HepG2 (cell line): ENCODE data around the gene ZNF174. TPM values are rescaled to one million over a fixed set of nuclear protein-coding genes. Genes with fewer than 3 reads are reported as not detected.

ENCODE experiments used
- ATF7-NPFF ChIP-seq: sonication (generic); formaldehyde crosslinking; IDR thresholded peaks from 2 replicates; pipeline ENCODE4 v1.8.1; 2023; ENCODE audit warnings: mild to moderate bottlenecking, low read depth, missing genetic modification reagents, moderate library complexity
- ATRX ChIP-seq: sonication (generic); formaldehyde crosslinking; IDR thresholded peaks from 2 replicates; pipeline ENCODE4 v1.4.0; 2020; ENCODE audit warnings: missing genetic modification reagents, borderline replicate concordance
- CHD2 ChIP-seq: IDR thresholded peaks from 2 replicates; pipeline ENCODE4 v1.6.1; 2011; ENCODE audit warnings: low read depth, low read length, improper control_type of control experiment
- DMAP1 ChIP-seq: IDR thresholded peaks from 2 replicates; pipeline ENCODE4 v1.6.1; 2016
- HMG20A ChIP-seq: IDR thresholded peaks from 2 replicates; pipeline ENCODE4 v1.6.1; 2016; ENCODE audit warnings: borderline replicate concordance
- HNRNPK ChIP-seq: fragments of 200-400 bp; formaldehyde crosslinking; IDR thresholded peaks from 2 replicates; pipeline ENCODE4 v1.6.1; 2018; ENCODE audit warnings: low read length, low read depth, moderate library complexity, mild to moderate bottlenecking; ENCODE audit not compliant: poor library complexity, severe bottlenecking
- HOXA5 ChIP-seq: sonication (generic); formaldehyde crosslinking; IDR thresholded peaks from 2 replicates; pipeline ENCODE4 v1.4.0; 2020; ENCODE audit warnings: missing genetic modification reagents
- KAT7 ChIP-seq: IDR thresholded peaks from 2 replicates; pipeline ENCODE4 v1.6.1; 2018; ENCODE audit warnings: borderline replicate concordance, missing compliant biosample characterization
- KLF6 ChIP-seq: IDR thresholded peaks from 2 replicates; pipeline ENCODE4 v1.8.0; 2016; ENCODE audit warnings: missing biosample characterization, missing genetic modification reagents
- MBNL3 ChIP-seq: fragments of 250-450 bp; sonication (Bioruptor Pico); conservative IDR thresholded peaks from 2 replicates; pipeline ENCODE4 v1.8.0; 2022; ENCODE audit warnings: mild to moderate bottlenecking, inconsistent platforms
- MED1 ChIP-seq: sonication (generic); formaldehyde crosslinking; IDR thresholded peaks from 2 replicates; pipeline ENCODE4 v1.4.0; 2020; ENCODE audit warnings: missing genetic modification reagents
- SMAD9 ChIP-seq: sonication (generic); formaldehyde crosslinking; IDR thresholded peaks from 2 replicates; pipeline ENCODE4 v1.5.1; 2020; ENCODE audit warnings: mild to moderate bottlenecking, missing genetic modification reagents
- SP5 ChIP-seq: IDR thresholded peaks from 2 replicates; pipeline ENCODE4 v1.6.1; 2016; ENCODE audit warnings: low read depth, borderline replicate concordance
- STAT5B ChIP-seq: sonication (generic); formaldehyde crosslinking; IDR thresholded peaks from 2 replicates; pipeline ENCODE4 v1.4.0; 2020; ENCODE audit warnings: missing genetic modification reagents
- TEAD3 ChIP-seq: optimal IDR thresholded peaks from 2 replicates; pipeline ENCODE3; 2016; ENCODE audit warnings: borderline replicate concordance
- ZKSCAN8 ChIP-seq: IDR thresholded peaks from 2 replicates; pipeline ENCODE4 v1.6.1; 2016; ENCODE audit warnings: borderline replicate concordance, missing genetic modification reagents, missing compliant biosample characterization
- ZNF138 ChIP-seq: sonication (generic); formaldehyde crosslinking; IDR thresholded peaks from 2 replicates; pipeline ENCODE4 v1.5.0; 2020; ENCODE audit warnings: mild to moderate bottlenecking, low read depth, missing genetic modification reagents
- ZNF205 ChIP-seq: IDR thresholded peaks from 2 replicates; pipeline ENCODE4 v1.6.1; 2018; ENCODE audit warnings: missing biosample characterization, missing genetic modification reagents
- ZNF615 ChIP-seq: sonication (generic); formaldehyde crosslinking; IDR thresholded peaks from 2 replicates; pipeline ENCODE4 v1.5.0; 2020; ENCODE audit warnings: mild to moderate bottlenecking, missing genetic modification reagents, borderline replicate concordance
- ZNF788 ChIP-seq: sonication (generic); formaldehyde crosslinking; IDR thresholded peaks from 2 replicates; pipeline ENCODE4 v1.5.0; 2020; ENCODE audit warnings: mild to moderate bottlenecking, missing genetic modification reagents, borderline replicate concordance
- ZNF790 ChIP-seq: sonication (generic); formaldehyde crosslinking; IDR thresholded peaks from 2 replicates; pipeline ENCODE4 v1.8.0; 2022; ENCODE audit warnings: missing genetic modification reagents, mild to moderate bottlenecking, borderline replicate concordance
- ZNF816 ChIP-seq: sonication (generic); formaldehyde crosslinking; IDR thresholded peaks from 2 replicates; pipeline ENCODE4 v1.8.0; 2022; ENCODE audit warnings: missing genetic modification reagents, mild to moderate bottlenecking, borderline replicate concordance
- polyA plus RNA-seq, 8 experiments: library from polyadenylated mRNA; depleted of rRNA in 3 of 8; stranded (reverse) in 7 of 8; unstranded in 1 of 8; fragments of >200 nt; fragmentation: Illumina TruSeq in 4 of 8; extraction: Trizol in 4 of 8; gene quantifications; 2 replicates each; pipeline versions ENCODE4 v1.2.1 to v1.2.3, GENCODE V29; 2011 to 2016; ENCODE audit warnings: low read depth in 4 of 8, missing spikeins in 1 of 8, mixed read lengths in 1 of 8; ENCODE audit not compliant: insufficient read depth in 1 of 8
- total RNA-seq, 5 experiments: library from RNA; depleted of rRNA; stranded (reverse); fragments of >200 nt; fragmentation: Illumina TruSeq; extraction: Trizol; gene quantifications; 2 replicates each; pipeline ENCODE4 v1.2.3, GENCODE V29; 2016; ENCODE audit warnings: low read depth in 1 of 5
- TF ChIP-seq, protein P1 (sequence below): sonication (generic); formaldehyde crosslinking; IDR thresholded peaks from 2 replicates; pipeline ENCODE4 v1.9.0; 2021; ENCODE audit warnings: missing genetic modification reagents, mild to moderate bottlenecking, borderline replicate concordance
- TF ChIP-seq, protein P2 (sequence below): fragments of 450-650 bp; IDR thresholded peaks from 2 replicates; pipeline ENCODE4 v1.6.1; 2017
- TF ChIP-seq, protein P3 (sequence below): sonication (generic); formaldehyde crosslinking; IDR thresholded peaks from 2 replicates; pipeline ENCODE4 v1.4.0; 2020; ENCODE audit warnings: missing genetic modification reagents
- TF ChIP-seq, protein P4 (sequence below), 2 experiments: sonication (generic) in 1 of 2; formaldehyde crosslinking in 1 of 2; IDR thresholded peaks; 2 replicates each; pipeline versions ENCODE4 v1.5.1 to v1.6.1; 2011 to 2020; ENCODE audit warnings: borderline replicate concordance in 1 of 2, low read depth in 1 of 2, low read length in 1 of 2, mild to moderate bottlenecking in 1 of 2, missing genetic modification reagents in 1 of 2, moderate library complexity in 1 of 2

The ZNF174 gene
- total and polyA plus RNA-seq, 2 of the 13 experiments (the other 11 are each of a cell fraction or from before 2014, with no cell fraction given): 8.3 to 10.6 TPM

DNA sequence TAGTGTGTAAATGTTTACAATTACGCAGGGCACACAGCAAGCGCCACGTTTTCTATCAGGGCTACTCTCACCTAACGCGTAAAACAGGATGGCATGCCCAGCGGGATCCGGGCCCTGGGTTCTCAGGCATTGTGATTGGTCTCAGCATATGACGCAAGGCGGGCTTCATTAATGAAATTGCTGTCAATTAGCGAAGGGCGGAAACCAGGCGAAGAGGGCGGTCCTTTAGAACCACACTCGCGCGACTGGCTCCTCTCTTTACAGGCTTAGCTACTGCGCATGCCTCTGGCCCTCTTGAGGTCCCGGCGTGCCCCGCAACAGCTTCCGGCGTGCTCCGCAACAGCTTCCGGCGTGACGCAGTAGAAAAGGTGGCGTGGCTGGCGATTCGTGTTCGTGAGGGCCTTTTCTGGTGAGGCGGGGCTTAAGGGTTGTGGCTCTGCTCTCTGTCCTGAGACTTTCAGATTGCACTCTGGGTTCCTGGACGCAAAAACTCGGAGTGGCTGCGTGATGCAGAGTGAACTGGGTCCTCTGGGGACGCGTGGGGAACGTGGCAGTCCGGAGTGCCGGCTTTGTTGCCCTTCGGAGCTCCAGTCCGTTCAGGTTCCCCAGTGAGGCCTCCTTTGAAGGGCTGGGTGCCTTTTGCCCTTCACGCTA lies 36.1 kb upstream of the ZNF174 start (continued):
- TF ChIP-seq SMAD9 (CRISPR knock-in tag): no peak
- TF ChIP-seq, protein P1, sequence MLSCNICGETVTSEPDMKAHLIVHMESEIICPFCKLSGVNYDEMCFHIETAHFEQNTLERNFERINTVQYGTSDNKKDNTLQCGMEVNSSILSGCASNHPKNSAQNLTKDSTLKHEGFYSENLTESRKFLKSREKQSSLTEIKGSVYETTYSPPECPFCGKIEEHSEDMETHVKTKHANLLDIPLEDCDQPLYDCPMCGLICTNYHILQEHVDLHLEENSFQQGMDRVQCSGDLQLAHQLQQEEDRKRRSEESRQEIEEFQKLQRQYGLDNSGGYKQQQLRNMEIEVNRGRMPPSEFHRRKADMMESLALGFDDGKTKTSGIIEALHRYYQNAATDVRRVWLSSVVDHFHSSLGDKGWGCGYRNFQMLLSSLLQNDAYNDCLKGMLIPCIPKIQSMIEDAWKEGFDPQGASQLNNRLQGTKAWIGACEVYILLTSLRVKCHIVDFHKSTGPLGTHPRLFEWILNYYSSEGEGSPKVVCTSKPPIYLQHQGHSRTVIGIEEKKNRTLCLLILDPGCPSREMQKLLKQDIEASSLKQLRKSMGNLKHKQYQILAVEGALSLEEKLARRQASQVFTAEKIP (CRISPR knock-in tag): no peak
- TF ChIP-seq, protein P2, sequence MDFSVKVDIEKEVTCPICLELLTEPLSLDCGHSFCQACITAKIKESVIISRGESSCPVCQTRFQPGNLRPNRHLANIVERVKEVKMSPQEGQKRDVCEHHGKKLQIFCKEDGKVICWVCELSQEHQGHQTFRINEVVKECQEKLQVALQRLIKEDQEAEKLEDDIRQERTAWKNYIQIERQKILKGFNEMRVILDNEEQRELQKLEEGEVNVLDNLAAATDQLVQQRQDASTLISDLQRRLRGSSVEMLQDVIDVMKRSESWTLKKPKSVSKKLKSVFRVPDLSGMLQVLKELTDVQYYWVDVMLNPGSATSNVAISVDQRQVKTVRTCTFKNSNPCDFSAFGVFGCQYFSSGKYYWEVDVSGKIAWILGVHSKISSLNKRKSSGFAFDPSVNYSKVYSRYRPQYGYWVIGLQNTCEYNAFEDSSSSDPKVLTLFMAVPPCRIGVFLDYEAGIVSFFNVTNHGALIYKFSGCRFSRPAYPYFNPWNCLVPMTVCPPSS: no peak
- no peak for TF ChIP-seq HMG20A (CRISPR knock-in tag)
- no peak for TF ChIP-seq KLF6 (CRISPR knock-in tag)
- peak; percentile 69; the same call in 1 of the 2 replicates for TF ChIP-seq DMAP1 (CRISPR knock-in tag)
- TF ChIP-seq, protein P3, sequence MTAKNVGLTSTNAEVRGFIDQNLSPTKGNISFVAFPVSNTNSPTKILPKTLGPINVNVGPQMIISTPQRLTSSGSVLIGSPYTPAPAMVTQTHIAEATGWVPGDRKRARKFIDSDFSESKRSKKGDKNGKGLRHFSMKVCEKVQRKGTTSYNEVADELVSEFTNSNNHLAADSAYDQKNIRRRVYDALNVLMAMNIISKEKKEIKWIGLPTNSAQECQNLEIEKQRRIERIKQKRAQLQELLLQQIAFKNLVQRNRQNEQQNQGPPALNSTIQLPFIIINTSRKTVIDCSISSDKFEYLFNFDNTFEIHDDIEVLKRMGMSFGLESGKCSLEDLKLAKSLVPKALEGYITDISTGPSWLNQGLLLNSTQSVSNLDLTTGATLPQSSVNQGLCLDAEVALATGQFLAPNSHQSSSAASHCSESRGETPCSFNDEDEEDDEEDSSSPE (CRISPR knock-in tag): no peak
- TF ChIP-seq ZNF615 (CRISPR knock-in tag): no peak
- no peak for TF ChIP-seq ZNF816 (CRISPR knock-in tag)
- no peak for TF ChIP-seq HNRNPK
- TF ChIP-seq SP5: no peak
- no peak for TF ChIP-seq MBNL3
- no peak for TF ChIP-seq ATF7-NPFF (CRISPR knock-in tag)
- no peak for TF ChIP-seq ZNF790 (CRISPR knock-in tag)
- no peak for TF ChIP-seq ZNF788
- no peak for TF ChIP-seq ATRX (CRISPR knock-in tag)
- no peak for TF ChIP-seq KAT7 (CRISPR knock-in tag)
- TF ChIP-seq CHD2: peak; percentile 70
- TF ChIP-seq MED1: peak; percentile 39; the same call in 1 of the 2 replicates
- no peak for TF ChIP-seq STAT5B (CRISPR knock-in tag)
- no peak for TF ChIP-seq ZNF138
- TF ChIP-seq TEAD3 (CRISPR knock-in tag): no peak
- no peak for TF ChIP-seq ZKSCAN8 (CRISPR knock-in tag)
- TF ChIP-seq HOXA5 (CRISPR knock-in tag): no peak
- no peak for TF ChIP-seq ZNF205 (CRISPR knock-in tag)
- TF ChIP-seq, protein P4, sequence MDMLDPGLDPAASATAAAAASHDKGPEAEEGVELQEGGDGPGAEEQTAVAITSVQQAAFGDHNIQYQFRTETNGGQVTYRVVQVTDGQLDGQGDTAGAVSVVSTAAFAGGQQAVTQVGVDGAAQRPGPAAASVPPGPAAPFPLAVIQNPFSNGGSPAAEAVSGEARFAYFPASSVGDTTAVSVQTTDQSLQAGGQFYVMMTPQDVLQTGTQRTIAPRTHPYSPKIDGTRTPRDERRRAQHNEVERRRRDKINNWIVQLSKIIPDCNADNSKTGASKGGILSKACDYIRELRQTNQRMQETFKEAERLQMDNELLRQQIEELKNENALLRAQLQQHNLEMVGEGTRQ (IDR thresholded peaks at IDR 0.05; ENCODE audit: low read depth, low read length): no peak
- TF ChIP-seq, protein P4 (CRISPR knock-in tag; IDR thresholded peaks at IDR 0.05; ENCODE audit: borderline replicate concordance): no peak
